GM21381 (cell line): ENCODE data around the gene C2orf72.

Experiments used
- ATAC-seq: cut with Tn5 transposase; IDR thresholded peaks from one replicate; pipeline ENCODE4 v1.9.1; 2021; ENCODE audit warnings: mild to moderate bottlenecking, moderate library complexity; ENCODE audit not compliant: unreplicated experiment

The C2orf72 gene

GRCh38 chr2:231041061-231041689 is 3.9 kb downstream of the C2orf72 start:
- no peak for ATAC-seq

DNA sequence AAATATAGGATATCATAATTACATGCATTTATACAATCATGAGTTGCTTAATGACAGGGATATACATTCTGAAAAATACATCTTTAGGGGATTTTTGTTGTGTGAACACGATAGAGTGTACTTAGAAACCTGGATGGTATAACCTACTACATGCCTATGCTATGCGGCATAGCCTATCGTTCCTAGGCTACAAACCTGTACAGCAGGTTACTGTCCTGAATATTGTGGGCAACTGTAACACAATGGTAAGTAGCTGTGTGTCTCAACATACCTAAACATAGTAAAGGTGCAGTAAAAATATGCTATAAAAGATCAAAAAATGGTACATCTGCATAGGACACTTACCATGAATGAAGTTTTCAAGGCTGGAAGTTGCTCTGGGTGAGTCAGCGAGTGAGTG is 6.5 kb downstream of the C2orf72 start:
- no peak for ATAC-seq

DNA sequence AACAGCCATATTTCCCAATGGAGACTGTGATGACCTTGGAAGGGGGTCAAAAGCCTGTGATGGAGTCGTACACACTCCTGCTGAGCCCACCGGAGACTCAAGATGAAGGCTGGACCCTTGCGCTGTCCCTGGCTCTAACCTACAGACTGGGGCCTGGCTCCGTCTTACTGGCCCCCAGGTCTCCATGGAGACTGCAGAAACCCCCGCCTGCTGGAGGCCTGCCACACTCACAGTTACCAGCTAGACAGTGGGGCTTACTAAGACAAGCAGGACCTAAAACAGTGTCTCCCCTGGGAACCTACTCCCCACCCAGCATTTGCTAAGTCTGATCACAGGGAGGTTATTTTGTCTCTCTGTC is 9.6 kb downstream of the C2orf72 start:
- ATAC-seq, result no peak

- ATAC-seq, result no peak
Measured at GRCh38 chr2:231047274-231047922, 10.1 kb downstream of the C2orf72 start.

DNA sequence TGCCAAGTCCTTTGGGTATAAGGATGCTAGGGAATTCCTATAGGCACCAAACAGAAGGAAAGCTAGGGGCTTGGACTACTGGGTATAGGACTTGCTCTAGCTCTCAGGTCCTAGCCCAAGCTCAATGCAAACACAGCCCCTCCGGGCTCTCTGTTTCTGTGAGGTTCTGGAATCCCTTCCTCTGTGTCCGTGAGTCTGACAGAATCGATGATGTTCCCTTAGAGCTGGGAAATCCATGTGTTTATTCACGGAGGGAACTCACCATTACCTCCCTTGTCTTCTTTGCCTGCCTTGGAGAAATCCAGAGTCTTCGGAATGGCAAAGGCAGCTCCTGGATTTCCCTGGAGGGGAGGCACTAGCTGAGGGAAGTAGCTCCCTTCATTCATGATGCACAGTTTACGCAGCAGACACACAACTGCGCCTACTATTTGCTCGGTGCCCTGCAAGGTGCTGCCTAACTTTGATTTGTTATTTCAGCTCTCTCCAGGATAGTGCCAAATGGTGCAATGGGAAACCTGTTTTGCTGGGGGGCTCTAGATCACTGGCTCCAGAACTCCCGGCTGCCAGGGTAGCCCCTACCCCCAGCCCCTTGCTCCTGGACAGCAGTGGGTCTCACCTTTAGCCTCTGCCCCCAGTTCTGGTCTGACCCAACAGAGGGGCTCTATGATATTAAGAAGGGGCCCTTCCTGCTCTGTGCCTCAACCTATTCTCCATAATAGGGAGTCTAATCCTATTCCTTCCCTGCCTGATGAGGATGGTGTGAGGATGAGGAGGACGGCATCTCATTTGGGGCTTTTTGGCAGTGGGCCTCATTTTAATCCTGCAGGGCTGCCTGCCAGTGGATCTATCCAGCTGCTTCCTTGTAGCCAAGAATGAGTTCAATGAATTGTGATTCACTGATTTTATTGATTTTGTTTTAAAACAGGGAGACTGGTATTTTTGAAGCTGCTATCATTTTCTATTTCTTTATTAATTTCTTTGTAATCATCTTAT is 10.9 kb downstream of the C2orf72 start:
- ATAC-seq, result no peak

GRCh38 chr2:231049286-231050017 is 12.1 kb downstream of the C2orf72 start:
- ATAC-seq, result no peak

DNA sequence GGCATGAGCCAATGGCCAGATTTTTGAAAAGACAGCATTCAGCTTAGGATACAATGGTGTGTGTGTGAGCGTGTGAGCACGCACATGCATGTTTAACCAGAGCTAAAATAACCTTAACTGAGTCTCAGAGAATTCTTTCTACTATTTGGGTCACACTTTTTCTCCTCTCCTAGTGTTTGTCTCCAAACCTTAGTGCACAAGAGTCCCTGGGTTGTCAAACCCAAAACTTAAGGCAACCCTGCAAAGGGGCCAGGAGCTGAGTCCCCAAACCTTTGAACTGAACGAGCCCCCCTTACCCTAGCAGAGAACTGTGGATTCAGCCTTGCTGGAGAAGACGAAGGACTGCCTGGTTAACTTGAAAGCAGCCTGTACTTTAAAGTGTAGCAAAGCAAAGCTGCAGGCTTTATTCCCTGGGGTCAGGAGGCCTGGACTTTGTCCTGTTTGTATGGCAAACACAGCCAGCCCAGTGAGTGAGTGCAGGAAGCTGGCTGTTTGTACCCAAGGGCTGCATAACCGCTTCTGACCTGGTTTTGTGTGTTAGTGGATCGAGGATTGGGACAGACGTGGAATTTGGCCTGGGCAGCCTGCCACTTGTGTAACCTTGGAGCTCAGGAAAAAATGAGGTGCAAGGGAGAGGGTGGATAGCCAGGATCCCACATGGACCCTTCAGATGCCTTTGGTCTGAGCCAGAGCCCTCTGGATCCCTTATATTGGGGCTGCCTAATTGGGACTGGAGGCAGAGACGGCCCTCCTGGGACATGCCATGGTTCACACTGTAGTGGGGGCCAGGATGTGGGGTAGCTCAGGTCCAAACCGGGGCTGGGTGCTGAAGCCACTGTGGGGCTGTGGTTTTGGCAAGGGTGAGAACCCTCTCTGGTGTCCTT is 12.9 kb downstream of the C2orf72 start:
- no peak for ATAC-seq

GRCh38 chr2:231051116-231051515 is 13.8 kb downstream of the C2orf72 start:
- ATAC-seq, result no peak

DNA sequence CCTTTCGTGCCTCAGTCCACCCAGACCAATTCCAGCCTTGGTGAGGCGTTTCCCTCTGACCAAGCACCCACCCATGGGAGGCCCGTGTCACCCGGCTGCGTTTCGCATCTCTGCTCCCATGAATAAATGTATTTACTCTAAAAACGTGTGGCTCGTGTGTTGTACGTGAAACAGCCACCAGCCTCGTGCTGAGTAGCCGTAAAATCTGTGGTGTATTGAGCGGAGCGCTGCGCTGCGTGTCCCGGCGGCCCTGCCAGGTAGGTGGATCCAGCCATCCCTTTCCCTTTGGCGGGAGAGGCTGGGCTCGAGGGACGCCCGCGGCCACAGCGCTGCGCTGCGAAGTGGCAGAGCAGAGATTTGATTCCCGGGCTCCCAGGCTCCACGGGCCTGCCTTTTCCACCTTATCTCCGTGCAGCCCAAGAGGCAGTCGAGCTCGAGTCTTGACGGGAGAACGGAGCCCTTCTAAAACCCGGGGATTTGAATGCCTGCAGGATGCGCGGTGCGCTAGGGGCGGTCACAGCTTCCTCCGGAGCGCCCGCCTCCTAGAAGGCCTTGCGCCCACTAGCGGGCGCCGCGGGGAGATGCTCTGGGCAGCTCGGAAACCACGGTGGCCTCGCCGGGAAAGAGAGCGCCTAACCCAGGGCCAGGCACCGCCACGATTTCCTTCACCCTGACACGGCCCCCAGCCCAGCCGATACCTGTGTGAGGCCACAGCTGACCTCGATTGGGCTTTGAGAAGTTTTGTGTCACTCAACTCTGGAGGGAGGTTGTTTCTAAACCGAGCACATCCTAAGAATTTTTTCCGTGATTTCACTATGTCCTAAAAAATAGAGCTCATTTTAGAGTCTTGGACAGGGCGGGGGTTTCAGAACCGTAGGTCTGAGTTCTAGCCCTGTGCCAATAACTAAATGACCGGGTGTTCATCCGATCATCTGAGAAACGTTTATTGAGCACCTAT is 15.4 kb downstream of the C2orf72 start:
- peak; percentile 63 for ATAC-seq

- no peak for ATAC-seq
Measured at GRCh38 chr2:231053846-231054245, 16.5 kb downstream of the C2orf72 start.

DNA sequence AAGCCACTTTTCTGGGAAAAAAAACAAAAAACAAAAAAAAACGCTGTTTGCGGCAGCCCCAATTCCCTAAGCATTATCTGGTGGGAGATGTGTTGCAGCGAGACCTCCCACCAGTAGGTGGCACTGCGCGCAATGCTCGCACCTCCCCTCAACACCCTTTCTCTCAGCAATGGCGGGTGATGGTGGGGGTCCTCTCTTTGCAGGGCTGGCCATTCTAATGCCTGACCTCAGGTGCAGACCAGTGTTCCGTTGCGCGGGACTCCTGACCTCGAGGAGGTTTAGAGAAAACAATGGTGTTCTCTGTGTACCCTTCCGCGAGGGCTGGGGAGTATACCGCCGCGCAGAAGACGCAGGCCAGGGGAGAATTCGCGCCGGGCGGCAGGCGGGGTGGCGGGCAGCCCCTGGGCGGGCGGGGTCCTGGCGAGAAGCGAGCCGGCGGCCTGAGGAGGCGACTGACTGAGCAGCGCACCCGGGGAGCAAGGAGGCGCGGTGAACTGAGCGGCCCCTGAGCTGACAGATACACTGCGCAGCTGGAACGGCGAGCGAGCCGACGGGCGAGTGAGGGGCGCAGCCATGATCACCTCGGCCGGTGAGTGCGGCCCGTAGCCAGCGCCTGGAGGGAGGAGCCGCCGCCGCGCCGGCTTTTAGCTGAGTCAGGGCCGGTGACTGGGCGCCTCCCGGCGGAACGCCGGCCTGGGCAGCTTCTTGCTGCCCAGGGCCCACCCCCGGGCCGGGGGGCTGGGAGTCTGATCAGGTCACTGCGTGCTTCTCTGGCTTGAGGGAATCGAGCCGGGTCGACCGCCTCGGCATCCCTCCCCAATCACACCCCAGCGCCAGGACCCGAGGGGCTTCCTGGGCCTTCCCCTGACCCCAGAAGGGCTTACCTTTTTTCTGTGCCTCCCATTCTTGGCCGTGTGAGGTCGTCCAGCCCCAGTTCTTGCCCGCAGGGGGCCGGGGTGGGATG is 19.4 kb downstream of the C2orf72 start, which contains the start of gene PSMD1:
TSS of gene PSMD1 (plus strand) at position 415 of the 964 bp plus-strand sequence. CDS start at position 574, 159 bp downstream.
- peak; percentile 72 for ATAC-seq

GRCh38 chr2:231057590-231057989 is 20.3 kb downstream of the C2orf72 start:
- no peak for ATAC-seq

DNA sequence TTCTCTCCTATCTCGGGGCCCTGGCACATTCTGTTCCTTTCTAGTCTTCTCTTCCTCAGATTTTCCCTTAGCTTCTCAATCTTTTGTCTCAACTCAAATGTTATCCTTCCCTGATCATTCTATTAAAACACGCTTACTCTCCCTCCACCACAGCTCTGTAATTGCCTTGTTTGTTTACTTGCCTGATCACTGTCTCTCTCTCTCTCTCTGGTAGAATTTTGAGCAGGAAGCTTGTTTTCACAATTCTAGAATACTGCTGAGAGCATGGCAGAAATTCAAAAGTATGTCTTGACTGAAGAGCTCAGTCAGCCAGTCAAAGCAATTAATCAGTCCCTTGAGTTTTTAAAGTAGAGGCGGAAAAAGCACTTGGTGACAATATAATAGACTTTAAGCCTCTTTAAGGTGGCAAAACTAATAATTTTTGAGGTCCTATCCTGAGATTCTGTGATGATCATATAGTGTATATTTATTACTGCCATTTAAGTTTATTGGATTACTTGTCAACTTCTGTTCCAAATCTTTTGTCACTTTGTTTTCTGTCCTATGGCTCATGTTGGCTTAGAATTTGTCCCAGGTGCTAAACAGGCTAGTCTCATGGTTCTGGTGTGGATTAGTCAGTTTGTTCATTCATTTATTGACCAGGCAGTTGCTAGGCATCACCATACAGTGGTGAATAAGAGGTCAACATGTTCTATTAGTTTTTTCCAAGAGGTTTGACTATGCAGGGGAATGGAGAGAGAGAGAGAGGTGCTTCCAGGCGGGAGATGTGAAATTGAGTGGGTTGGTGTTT is 21.6 kb downstream of the C2orf72 start:
- ATAC-seq, result no peak

- no peak for ATAC-seq
Measured at GRCh38 chr2:231059756-231060155, 22.4 kb downstream of the C2orf72 start.

DNA sequence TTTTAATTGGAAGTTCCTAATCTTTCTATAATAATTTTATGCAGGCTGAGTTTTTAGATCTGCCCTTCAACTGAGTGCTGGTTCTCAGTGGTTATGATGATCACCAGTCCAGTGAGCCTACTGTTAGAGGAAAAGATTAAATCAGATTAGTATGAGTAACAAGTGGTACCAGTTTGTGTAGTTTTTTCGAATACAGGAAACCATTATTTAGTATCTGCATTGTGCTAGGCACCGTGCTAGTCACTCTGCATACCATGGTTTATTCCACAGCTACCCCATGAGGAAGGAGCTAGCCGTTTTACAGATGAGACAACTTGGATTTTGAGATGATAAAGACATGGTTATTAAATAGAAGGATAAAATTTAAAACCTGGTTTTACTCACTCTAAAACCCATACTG is 25.5 kb downstream of the C2orf72 start:
- no peak for ATAC-seq

- ATAC-seq, result no peak
Measured at GRCh38 chr2:231063347-231063746, 26.0 kb downstream of the C2orf72 start.

DNA sequence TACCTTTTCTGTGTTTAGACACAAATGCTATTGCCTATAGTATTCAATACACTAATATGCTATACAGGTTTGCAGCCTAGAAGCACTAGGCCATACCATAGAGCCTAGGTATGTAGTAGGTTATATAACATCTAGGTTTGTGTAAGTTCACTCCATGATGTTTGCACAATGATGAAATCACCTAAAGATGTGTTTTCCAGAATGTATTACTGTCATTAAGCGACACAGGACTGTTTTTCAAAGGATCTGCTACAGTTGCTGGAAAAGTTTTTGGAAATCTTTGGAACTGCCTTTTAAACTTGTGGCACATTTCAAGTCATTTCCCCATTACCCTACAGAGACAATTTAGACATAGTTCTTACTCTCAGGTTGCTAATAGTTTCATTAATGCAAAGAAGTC is 28.6 kb downstream of the C2orf72 start:
- no peak for ATAC-seq
